Stimulated activated CD8-positive, alpha-beta memory T cell treated with anti-CD3 and anti-CD28 coated beads, Interleukin-15, amount 100 ng/mL, for 48 hours (primary cell): ENCODE results near the gene RHBDF1.

ENCODE experiments used
- DNase-seq, 2 donors: peaks; one replicate each; pipeline ENCODE4 v3.0.0-alpha.2; 2020; ENCODE audit warnings: low read depth in 2 of 2

RHBDF1 gene

GRCh38 chr16:92431-93339 is 20.3 kb upstream of the RHBDF1 start:
- DNase-seq = no peak

- no peak for DNase-seq
These were observed 19.1 kb upstream of the RHBDF1 start for GRCh38 chr16:91484-91883.

- no peak for DNase-seq
These were observed 17.2 kb upstream of the RHBDF1 start for GRCh38 chr16:89391-90302.

GRCh38 chr16:88613-89012 is 16.2 kb upstream of the RHBDF1 start:
- no peak for DNase-seq

GRCh38 chr16:86483-86952 is 14.1 kb upstream of the RHBDF1 start:
- no peak for DNase-seq

- DNase-seq = no peak
These were observed 13.4 kb upstream of the RHBDF1 start for GRCh38 chr16:85865-86264.

GRCh38 chr16:85407-85782 is 13.0 kb upstream of the RHBDF1 start:
- no peak for DNase-seq

- peak; percentile 68 for DNase-seq
These were observed 12.4 kb upstream of the RHBDF1 start for GRCh38 chr16:84718-85406.

- peak in 1 of 2 donors; percentile 36 for DNase-seq
These were observed 11.6 kb upstream of the RHBDF1 start for GRCh38 chr16:83781-84615.

- DNase-seq = no peak
These were observed 10.7 kb upstream of the RHBDF1 start for GRCh38 chr16:83060-83603.

GRCh38 chr16:79151-80054 is 7.0 kb upstream of the RHBDF1 start:
- DNase-seq = no peak

- no peak for DNase-seq
These were observed 6.2 kb upstream of the RHBDF1 start for GRCh38 chr16:78444-79150.

GRCh38 chr16:77807-78443 is 5.5 kb upstream of the RHBDF1 start, which contains the start of gene MPG:
TSS of gene MPG (plus strand) at chr16:78225. CDS start at chr16:78310, 85 bp downstream.
- DNase-seq = peak; percentile 74 to 76

- no peak for DNase-seq
These were observed 4.9 kb upstream of the RHBDF1 start for GRCh38 chr16:77273-77806.

- no peak for DNase-seq
These were observed 4.3 kb upstream of the RHBDF1 start for GRCh38 chr16:76535-77272.

- DNase-seq = no peak
These were observed 3.4 kb upstream of the RHBDF1 start for GRCh38 chr16:75580-76501.
